ENCODE results near the gene UBAC2.

The UBAC2 gene

DNA sequence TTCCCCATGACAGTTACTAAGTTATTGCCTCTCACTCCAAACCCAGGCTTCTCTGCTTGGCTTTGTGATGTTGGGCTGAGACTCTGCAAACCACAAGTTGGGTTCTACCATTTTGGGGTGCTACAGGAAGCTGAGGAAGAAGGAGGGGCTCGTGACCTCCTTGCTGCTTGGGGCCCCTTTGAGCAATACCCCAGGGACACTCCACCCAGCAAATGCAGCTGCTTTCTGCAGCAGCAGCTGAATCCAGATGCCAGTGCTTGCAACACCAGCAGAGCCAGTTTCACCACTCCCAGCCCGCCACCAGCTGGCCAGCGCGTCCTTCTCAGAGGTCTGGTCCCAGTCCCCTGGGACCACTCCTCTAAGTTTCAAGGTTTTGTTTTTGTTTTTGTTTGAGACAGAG is 22.0 kb upstream of the UBAC2 start:
- POLR2A ChIA-PET, result no interaction called here
- CTCF ChIA-PET, result interaction anchor here (0.8 to 13.2 kb wide), 3 partner anchors 25 to 258 kb away, joined by 3 to 290 read pairs (median 5); no protein-coding TSS in a partner anchor
- TF ChIP-seq, protein P1, sequence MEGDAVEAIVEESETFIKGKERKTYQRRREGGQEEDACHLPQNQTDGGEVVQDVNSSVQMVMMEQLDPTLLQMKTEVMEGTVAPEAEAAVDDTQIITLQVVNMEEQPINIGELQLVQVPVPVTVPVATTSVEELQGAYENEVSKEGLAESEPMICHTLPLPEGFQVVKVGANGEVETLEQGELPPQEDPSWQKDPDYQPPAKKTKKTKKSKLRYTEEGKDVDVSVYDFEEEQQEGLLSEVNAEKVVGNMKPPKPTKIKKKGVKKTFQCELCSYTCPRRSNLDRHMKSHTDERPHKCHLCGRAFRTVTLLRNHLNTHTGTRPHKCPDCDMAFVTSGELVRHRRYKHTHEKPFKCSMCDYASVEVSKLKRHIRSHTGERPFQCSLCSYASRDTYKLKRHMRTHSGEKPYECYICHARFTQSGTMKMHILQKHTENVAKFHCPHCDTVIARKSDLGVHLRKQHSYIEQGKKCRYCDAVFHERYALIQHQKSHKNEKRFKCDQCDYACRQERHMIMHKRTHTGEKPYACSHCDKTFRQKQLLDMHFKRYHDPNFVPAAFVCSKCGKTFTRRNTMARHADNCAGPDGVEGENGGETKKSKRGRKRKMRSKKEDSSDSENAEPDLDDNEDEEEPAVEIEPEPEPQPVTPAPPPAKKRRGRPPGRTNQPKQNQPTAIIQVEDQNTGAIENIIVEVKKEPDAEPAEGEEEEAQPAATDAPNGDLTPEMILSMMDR (IDR thresholded peaks at IDR 0.05; ENCODE audit: control extremely low read depth, extremely low read depth, low read depth, missing control alignments), result no peak
- DNase-seq (ENCODE audit: extremely low spot score), result peak; percentile 12

DNA sequence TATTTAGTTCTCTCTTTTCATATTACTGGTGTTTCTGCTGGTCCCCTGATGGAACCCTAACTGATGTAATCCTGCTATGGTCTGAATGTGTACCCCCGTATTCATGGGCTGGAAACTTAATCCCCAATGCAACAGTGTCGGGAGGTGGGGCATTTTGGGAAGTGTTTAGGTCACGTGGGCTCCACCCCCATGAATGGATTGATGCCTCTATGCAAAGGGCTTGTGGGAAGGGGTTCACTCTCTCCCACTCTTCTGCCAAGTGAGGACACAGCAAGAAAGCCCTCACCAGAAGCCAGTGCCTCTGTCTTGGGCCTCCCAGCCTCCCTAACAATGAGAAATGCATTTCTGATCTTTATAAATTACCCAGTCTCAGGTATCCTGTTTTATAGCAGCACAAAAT is 21.2 kb upstream of the UBAC2 start:
- DNase-seq (ENCODE audit: extremely low spot score), result no peak
- TF ChIP-seq, protein P1 (IDR thresholded peaks at IDR 0.05; ENCODE audit: control extremely low read depth, extremely low read depth, low read depth, missing control alignments), result no peak
- ChIA-PET CTCF (interaction anchor here (0.8 to 13.2 kb wide), 4 partner anchors 22 to 257 kb away, joined by 3 to 290 read pairs (median 4); no protein-coding TSS in a partner anchor), POLR2A (no interaction called here)

DNA sequence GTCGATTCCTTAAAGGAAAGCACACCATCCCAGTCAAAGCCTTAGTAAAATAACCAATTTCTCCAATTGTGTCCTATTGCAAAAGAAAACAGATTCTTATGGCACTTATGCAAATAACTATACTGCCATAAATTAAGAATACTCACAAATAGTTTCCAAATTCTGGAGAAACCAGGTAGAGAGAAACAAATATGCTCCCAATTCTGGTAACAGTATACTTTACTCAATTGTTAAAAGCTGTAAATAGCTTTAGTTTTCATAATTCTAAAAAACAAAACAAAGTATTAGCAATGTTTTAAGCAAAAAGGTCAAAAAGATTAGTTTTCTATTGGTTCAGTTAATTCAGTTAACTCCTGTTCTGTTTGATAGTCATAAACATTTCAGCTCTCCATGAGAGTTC is 18.2 kb upstream of the UBAC2 start:
- DNase-seq (ENCODE audit: extremely low spot score), result no peak
- TF ChIP-seq, protein P1 (IDR thresholded peaks at IDR 0.05; ENCODE audit: control extremely low read depth, extremely low read depth, low read depth, missing control alignments), result no peak
- POLR2A ChIA-PET, result no interaction called here
- CTCF ChIA-PET, result interaction anchor here (13.2 kb wide), 1 partner anchor 85 kb away, joined by 290 read pairs; no protein-coding TSS in a partner anchor

DNA sequence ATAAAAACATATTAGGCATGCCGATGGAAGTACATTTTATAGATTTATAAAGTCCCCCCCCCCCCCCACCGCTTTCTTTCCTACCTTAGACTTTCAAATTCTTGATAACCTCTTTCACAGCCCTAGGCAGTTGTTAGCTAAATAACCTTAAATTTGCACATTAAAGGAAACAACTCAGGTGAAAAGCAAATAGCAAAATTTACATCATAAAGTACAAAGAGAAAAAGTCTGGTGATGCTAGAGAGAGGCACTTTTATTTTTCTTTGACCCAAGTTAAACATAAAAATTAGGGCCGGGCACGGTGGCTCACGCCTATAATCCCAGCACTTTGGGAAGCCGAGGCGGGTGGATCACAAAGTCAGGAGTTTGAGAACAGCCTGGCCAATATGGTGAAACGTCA is 15.0 kb upstream of the UBAC2 start:
- POLR2A ChIA-PET, result interaction anchor here (0.6 kb wide), 1 partner anchor 71 kb away, joined by 3 read pairs; no protein-coding TSS in a partner anchor
- TF ChIP-seq, protein P1 (IDR thresholded peaks at IDR 0.05; ENCODE audit: control extremely low read depth, extremely low read depth, low read depth, missing control alignments), result no peak
- CTCF ChIA-PET, result interaction anchor here (0.7 to 4.3 kb wide), 9 partner anchors 9 to 83 kb away, joined by 3 to 34 read pairs (median 5); partner anchors contain the start of genes GPR18 and UBAC2
- DNase-seq (ENCODE audit: extremely low spot score), result no peak

DNA sequence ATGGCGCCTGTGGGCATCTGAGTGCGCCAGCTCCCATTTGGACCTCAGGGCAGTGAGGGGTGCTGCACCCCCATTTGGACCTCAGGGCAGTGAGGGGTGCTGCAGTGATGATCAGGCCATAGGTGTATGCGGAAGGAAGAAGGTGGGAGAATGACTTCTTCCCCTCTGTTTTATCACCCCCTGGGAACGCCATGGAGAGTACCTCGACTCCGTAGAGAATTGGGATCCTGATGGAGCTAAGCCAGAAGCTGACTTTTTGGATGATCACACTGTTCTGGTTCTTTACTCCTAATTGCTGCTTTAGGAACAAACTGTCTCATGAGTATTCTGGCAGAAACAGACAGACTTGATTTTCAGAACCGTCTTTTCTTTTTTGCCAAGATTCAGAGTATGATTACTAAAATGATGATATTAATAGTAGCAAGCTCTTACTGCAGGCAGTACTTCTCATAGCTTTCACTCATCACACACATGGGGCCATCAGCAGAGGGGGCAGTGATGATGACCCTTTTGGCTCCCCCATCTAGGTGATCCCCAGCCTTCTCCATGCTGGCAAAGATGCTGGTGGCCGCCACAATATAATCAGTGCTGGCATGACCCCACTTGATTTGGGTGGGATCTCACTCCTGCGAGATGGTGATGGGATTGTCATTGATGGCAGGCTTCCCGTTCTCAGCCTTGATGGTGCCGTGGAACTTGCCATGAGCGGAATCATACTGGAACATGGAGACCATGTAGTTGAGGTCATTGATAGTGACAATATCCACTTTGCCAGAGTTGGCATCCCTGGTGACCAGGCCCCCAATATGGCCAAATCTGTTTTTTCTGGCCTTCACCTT is 10.3 kb upstream of the UBAC2 start:
- ChIA-PET CTCF (interaction anchor here (0.6 to 2.1 kb wide), 4 partner anchors 11 to 79 kb away, joined by 3 to 6 read pairs (median 4); no protein-coding TSS in a partner anchor), POLR2A (no interaction called here)
- TF ChIP-seq, protein P1 (IDR thresholded peaks at IDR 0.05; ENCODE audit: control extremely low read depth, extremely low read depth, low read depth, missing control alignments), result no peak

DNA sequence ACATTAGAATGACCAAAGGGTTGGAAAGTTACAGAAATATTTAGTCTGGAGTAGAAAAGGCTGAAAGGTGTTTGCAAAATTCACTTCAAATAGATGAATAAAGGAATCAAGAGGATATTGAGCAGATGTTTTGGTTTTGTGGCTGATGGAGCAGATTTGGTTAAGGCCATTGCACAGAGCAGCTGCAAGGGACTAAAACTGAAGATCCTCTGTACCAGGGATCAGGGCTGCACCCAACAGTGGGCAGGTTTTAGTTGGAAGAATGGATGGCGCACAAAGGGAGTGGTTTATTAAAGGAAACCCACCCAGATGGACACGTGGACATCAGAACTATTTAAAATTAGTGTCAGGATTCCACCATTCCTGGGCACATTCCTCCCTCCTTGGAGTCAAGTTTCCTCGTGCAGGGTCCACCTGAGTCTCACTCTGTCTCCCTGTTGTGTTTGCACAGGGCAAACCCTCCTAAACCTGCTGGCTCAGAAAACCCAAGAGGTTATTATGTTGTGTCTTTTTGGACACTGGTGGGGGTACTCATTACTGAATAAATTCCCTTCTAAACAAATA is 9.2 kb upstream of the UBAC2 start:
- POLR2A ChIA-PET, result no interaction called here
- TF ChIP-seq, protein P1 (IDR thresholded peaks at IDR 0.05; ENCODE audit: control extremely low read depth, extremely low read depth, low read depth, missing control alignments), result no peak
- CTCF ChIA-PET, result interaction anchor here (1.4 to 2.1 kb wide), 2 partner anchors 15 to 75 kb away, joined by 3 to 6 read pairs; no protein-coding TSS in a partner anchor
- DNase-seq (ENCODE audit: extremely low spot score), result no peak

More for the DNA sequence above, 10.3 kb upstream of the UBAC2 start:
- DNase-seq (ENCODE audit: extremely low spot score), result no peak
